GM19324 (cell line): Measurements from ENCODE around the gene KCNMA1.

Experiments used
- ATAC-seq: cut with Tn5 transposase; IDR thresholded peaks from one replicate; pipeline ENCODE4 v1.9.1; 2021; ENCODE audit warnings: mild to moderate bottlenecking, moderate library complexity; ENCODE audit not compliant: unreplicated experiment, low FRiP score

Gene KCNMA1

DNA sequence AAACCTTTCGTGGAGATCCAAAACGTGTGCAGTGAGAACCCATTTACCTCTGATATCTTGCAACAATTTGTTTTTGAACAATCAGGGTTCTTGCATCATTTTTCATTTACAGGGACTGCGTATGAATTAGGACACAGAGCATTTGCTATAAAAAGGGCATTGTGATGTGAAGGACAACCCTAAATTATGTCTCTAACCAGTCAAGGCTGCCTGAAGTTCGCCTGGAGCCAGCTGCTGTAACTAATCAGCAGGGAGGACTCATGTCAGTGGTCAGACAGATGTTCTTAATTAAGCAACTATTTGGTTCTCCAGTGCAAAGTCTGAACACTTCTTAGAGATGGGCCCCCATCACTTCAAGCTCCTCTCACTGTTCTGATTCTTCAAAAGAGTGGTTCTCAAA lies 674.8 kb downstream of the KCNMA1 start:
- ATAC-seq: no peak

GRCh38 chr10:76961841-76962240 lies 675.8 kb downstream of the KCNMA1 start:
- ATAC-seq: no peak

- no peak for ATAC-seq
Measured at GRCh38 chr10:76959111-76959510, 678.5 kb downstream of the KCNMA1 start.

- ATAC-seq: no peak
Measured at GRCh38 chr10:76954838-76955237, 682.8 kb downstream of the KCNMA1 start.

- ATAC-seq: no peak
Measured at GRCh38 chr10:76950354-76950753, 687.3 kb downstream of the KCNMA1 start.

- no peak for ATAC-seq
Measured at GRCh38 chr10:76946270-76946669, 691.3 kb downstream of the KCNMA1 start.

- no peak for ATAC-seq
Measured at GRCh38 chr10:76945166-76945565, 692.4 kb downstream of the KCNMA1 start.

DNA sequence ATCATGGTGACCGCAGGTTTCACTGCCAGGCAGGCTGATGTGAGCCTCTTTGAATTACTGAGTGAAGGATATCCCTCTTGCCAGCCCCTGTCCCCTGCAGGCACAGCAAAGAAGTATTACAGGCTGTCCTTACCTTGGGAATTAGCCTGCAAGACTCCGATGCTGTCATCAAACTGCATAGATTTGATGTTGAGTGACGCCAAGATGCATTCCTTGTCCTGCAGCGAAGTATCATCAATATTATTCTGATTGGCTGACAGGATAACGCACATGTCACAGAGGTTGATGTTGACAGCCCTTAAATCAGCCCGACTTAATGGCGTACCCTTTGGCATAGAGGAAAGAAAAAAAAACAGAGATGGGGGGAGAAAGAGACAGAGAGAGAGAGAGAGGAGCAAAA lies 693.0 kb downstream of the KCNMA1 start:
- no peak for ATAC-seq

DNA sequence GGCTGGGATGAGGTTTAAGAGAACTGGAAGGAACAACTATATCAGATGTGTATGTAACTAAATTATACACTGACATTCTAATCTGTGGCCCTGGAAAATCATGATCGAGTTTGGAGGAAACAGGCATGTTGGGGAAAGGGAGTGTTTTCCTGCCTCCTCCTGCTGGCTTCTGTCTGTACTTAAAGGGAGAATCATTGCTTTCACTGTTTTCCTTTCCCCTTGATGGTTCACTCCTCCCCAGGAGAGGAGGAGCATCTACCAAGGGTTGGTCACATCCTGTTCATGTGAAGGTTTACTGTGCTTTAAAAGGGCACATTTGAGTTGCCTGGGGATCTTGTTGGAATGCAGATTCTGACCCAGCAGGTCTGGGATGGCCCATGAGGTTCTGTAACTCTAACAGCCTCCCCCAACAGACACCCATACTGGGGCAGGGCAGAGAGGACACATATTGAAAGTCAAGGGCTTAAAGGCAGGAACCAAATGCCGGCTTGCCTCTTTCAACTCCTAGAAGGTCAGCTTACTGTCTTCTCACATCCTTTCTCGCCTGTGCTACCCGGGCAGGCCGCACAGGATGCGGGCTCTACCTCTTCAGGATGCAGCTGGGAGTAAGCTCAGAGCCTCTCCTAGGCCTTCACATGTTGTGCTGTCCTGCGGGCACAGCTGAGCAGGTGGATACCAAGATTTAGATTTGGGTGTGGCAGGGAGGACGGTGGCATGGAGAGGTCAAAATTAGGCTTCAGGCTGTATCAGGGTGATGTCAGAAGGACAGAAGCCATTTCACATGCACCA lies 694.8 kb downstream of the KCNMA1 start:
- ATAC-seq: no peak

- no peak for ATAC-seq
Measured at GRCh38 chr10:76939933-76940468, 697.6 kb downstream of the KCNMA1 start.

GRCh38 chr10:76937181-76937600 lies 700.4 kb downstream of the KCNMA1 start:
- ATAC-seq: no peak

- no peak for ATAC-seq
Measured at GRCh38 chr10:76935941-76936613, 701.5 kb downstream of the KCNMA1 start.

DNA sequence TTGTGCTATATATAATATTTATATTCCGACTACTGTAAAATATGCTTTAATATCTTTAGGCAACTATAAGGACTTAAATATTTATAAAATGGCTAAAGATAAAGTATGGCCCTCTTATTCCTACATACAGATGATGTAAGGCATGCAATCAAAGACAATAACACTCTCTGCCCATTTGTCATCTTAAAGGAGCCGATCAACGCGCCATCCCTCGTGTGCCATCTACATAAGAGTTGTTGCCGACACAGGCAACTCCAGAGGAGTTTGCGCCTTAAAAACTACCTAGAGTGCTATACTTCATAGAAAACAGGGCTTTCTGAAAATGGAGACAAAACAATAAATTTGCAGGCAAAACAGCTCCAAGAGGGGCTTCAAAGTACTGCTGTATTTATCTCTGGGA lies 709.0 kb downstream of the KCNMA1 start:
- ATAC-seq: no peak

- no peak for ATAC-seq
Measured at GRCh38 chr10:76925636-76926405, 711.8 kb downstream of the KCNMA1 start.

GRCh38 chr10:76922666-76923065 lies 714.9 kb downstream of the KCNMA1 start:
- ATAC-seq: no peak

DNA sequence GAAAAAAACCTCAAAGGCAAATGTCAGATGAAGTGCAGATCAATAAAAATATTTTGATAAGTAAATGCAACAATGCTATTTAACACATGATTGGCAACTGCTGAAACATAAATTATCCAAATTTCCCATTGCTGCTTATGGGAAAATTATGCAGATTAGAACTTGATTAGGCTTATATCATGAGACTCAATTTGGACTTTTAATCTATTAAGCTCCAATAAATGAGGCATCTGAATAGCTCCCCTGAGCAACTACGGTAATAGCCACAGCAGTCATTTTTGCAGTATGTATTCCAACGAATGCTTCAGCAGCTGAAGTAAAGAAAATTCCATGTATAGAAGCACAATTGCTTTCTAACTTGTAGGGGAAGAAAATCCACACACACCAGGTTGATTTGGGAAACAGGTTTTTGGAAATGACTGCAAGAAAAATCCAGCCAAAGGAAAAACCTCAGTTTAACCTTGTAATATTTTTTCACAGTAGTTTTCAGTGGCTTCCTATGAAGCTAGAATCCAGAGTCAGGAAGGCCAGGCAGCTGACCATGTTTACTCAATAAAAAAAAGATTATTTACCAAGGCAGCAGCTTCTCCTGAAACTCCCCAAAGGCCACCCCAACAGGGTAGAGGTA lies 716.1 kb downstream of the KCNMA1 start:
- ATAC-seq: no peak

DNA sequence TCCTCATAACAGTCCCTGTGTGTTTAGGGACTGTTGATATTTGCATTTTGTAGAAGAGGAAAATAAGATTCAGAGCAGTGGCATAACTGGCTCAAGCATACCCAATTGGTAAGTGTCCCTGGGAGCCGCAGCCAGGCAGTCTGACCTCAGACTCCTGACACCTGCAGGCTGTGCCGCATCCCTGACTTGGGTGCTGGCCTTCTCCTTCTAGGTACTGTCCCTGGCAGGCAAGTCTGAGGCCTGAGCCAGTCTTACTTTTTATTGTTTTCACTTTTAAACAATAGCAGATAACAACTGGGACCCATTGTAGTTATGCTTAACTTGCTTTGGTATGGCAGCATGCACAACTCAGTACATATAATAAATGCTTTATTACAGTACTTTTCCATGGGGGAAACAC lies 717.0 kb downstream of the KCNMA1 start:
- ATAC-seq: no peak

- no peak for ATAC-seq
Measured at GRCh38 chr10:76918106-76918505, 719.5 kb downstream of the KCNMA1 start.

GRCh38 chr10:76917071-76917470 lies 720.5 kb downstream of the KCNMA1 start:
- ATAC-seq: no peak

DNA sequence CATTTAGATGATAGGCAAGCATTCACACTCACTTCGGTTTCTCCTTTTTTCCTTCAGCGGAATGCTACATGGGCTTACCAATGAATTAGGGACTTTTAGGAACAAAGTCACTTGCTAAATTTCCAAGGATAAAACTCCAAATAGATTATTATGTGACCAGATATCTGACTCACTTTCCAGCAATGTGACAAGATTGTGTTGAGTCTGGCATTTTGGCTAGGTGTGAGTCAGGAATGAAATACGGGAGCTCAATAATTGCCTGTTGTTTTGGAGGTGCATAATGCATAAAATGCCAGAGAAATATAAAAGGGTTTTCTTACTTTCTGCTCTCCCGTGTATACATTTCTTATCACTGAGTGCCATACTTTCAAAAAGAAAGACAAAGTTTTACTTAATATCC lies 721.1 kb downstream of the KCNMA1 start:
- no peak for ATAC-seq

DNA sequence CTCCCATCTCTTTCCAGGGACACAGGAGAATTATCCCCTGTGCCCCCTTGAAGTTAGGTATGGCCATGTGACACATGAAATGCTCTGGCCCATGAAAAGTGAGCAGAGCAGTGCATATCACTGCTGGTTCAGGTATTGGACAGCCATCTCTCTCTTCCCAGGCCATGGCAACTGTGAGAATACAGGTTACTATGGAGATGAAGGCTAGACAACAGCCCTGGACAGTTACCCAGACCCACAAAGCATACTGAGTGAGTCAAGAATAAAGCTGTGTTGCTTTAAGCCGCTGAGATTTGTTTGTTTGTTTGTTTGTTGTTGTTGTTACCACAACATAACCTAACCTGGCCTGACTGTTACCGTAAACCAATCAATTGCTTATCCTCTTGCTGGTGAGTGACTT lies 722.3 kb downstream of the KCNMA1 start:
- no peak for ATAC-seq
